Melanocyte of skin (primary cell): Measurements from ENCODE around the gene NAV1. TPM values are rescaled to one million over a fixed set of nuclear protein-coding genes. Genes with fewer than 3 reads are reported as not detected.

ENCODE experiments used
- total RNA-seq, 2 donors: library from RNA; depleted of rRNA; stranded (reverse); fragments of >200 nt; gene quantifications; 2 replicates each; pipeline ENCODE4 v1.2.3, GENCODE V29; 2012

NAV1 gene, protein sequence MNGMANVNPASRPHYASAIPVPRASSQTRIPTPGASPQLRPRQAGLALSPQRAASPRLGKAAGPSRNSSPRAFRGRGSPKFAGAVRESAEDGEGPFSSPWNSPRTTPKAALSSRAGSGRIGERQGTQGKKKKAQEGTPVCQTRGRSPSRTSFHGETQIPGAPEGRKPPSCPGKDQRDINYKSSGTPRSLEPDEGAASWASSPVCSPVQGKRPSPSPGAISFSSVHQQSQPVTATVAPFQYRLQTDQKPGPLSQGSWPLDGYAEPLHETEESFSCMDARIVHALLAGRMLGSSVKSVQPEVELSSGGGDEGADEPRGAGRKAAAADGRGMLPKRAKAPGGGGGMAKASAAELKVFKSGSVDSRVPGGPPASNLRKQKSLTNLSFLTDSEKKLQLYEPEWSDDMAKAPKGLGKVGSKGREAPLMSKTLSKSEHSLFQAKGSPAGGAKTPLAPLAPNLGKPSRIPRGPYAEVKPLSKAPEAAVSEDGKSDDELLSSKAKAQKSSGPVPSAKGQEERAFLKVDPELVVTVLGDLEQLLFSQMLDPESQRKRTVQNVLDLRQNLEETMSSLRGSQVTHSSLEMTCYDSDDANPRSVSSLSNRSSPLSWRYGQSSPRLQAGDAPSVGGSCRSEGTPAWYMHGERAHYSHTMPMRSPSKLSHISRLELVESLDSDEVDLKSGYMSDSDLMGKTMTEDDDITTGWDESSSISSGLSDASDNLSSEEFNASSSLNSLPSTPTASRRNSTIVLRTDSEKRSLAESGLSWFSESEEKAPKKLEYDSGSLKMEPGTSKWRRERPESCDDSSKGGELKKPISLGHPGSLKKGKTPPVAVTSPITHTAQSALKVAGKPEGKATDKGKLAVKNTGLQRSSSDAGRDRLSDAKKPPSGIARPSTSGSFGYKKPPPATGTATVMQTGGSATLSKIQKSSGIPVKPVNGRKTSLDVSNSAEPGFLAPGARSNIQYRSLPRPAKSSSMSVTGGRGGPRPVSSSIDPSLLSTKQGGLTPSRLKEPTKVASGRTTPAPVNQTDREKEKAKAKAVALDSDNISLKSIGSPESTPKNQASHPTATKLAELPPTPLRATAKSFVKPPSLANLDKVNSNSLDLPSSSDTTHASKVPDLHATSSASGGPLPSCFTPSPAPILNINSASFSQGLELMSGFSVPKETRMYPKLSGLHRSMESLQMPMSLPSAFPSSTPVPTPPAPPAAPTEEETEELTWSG (N-terminal part only)
- 10 to 100 TPM; 16.3 to 18.6 TPM for total RNA-seq

DNA sequence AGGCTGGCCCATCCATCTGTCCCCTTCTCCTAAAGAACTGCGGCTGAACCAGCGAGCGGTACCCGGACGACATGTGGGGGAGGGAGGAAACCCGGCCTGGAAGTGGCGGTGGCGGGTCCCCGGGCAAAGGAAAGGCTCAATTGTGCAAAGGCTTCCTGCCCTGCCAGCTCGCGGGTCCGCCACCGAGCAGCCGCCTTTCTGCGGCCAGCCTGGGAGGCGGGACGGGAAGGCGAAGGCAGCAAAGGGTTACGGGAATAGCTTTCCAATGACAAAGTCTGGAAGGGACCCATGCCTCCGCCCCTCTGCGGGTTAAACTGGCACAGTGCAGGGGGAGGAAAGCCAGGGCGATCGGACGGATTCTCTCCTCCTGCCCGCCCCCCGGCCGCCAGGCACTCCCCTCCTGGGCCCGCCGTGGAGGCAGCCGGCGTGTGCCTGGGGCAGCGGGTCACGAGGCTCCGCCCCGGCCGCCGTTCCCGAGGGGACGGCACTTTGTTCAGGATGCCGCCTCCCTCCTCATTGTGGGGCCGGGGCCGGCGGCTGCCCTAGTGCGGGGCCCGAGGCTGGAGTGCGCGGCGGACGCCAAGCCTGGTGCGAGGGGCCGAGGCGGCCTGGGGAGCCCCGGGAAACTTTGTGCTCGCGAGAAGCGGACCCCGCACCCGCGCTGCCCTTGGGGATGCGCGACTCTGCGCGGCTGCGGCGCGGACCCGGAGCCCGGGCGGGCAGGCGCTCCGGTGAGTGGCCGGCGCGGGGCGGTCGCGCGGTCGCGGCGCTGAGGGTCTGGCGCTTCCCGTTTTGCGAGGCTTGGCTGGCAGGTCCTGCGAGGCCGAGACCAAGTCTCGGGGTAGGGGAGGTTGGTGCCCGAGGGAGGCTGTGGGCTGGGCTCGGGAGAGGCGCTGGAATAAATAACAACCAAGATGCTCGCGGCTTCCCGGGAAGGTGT, at the start of gene NAV1:
NAV1 (plus strand) TSS at position 516 of the 940 bp plus-strand sequence. CDS start 83,758 bp downstream, outside the sequence.

DNA sequence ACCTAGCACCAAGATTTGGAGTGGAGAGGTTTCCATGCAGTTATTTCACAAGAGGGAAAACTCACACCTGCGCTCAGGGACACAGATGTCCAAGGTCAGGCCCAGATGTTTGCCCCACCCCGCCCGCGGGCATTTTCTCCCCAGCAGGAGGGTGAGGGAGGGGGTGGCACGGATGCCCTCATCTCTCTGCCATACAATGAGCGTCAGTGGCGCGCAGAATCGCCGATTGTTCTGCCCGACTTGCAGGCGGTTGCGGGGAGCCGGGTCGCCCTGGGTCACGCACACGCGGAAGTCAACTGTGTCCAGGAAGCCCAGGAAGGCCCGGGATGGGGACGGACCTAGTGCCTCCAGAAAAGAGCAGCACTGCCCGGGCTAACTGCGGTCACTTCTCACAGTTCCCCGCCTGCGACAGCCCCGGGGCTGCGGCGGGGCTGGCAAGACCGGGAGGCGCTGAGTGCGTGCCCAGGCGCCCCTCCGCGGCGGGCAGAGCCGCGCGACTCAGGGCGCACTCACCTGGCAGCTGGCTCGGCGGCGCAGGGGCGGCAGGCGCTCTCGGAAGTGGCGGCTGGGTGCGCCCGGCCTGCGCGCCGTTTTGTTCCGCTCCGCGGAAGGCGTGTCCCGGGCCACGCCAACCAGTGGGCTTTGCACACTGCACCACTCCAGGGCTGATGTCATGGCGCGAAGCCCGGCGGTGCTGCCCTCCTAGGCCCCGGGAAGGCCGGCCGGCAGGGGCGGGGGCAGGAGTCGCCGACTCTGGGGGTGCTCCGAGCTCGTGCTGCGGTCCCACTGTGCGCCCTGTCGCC, 32.2 kb upstream of the NAV1 start, which contains the start of gene CSRP1:
CSRP1 (minus strand) TSS at position 567 of the 803 bp plus-strand sequence. CDS start 10,820 bp downstream, outside the sequence.

Other genes starting within 250 kb of the NAV1 start
- gene TNNT2, start 161.4 kb upstream of the NAV1 start, total RNA-seq = under 1 TPM in 1 of 2 donors, not detected in 1; under 0.01 TPM
- under 1 TPM in 1 of 2 donors, not detected in 1; 0.34 TPM for gene LAD1, start 139.8 kb upstream of the NAV1 start, total RNA-seq
- not detected for gene TNNI1, start 117.4 kb upstream of the NAV1 start, total RNA-seq
- 10 to 100 TPM; 23.7 to 40.6 TPM for gene PHLDA3, start 69.9 kb upstream of the NAV1 start, total RNA-seq
- gene CSRP1, start 32.0 kb upstream of the NAV1 start, total RNA-seq = 100 to 1,000 TPM; 316 to 386 TPM